Esophagus muscularis mucosa (tissue), 4 donors: Measurements from ENCODE around the gene FAM171A1. TPM values are rescaled to one million over a fixed set of nuclear protein-coding genes. Genes with fewer than 3 reads are reported as not detected.
A peak's percentile ranks its signal among the peaks of the same experiment; 100 is the strongest.

Experiments
- DNase-seq: peaks from one replicate; pipeline ENCODE4 v3.0.0-alpha.2; 2017; ENCODE audit errors: extremely low spot score
- H3K27ac ChIP-seq, 4 donors: fragments of 200-600 bp; sonication (generic); replicated peaks in 1 of 4; 1 replicate in 3 of 4; 2 replicates in 1 of 4; pipeline ENCODE4 v1.5.1; 2016 to 2019; ENCODE audit warnings: mild to moderate bottlenecking in 1 of 4
- H3K27me3 ChIP-seq, 4 donors: fragments of 200-600 bp; sonication (generic); one replicate each; pipeline versions ENCODE4 v1.5.1 to v1.6.0; 2016 to 2019
- H3K36me3 ChIP-seq, 4 donors: fragments of 200-600 bp; sonication (generic); one replicate each; pipeline ENCODE4 v1.5.1; 2016 to 2019
- H3K4me1 ChIP-seq, 4 donors: fragments of 200-600 bp; sonication (generic); one replicate each; pipeline ENCODE4 v1.5.1; 2016 to 2019
- H3K4me3 ChIP-seq, 4 donors: fragments of 200-600 bp; sonication (generic); 1 replicate in 2 of 4; 2 replicates in 2 of 4; pipeline ENCODE4 v1.5.1; 2016 to 2019; ENCODE audit warnings: mild to moderate bottlenecking in 4 of 4, moderate library complexity in 1 of 4
- H3K9me3 ChIP-seq, 4 donors: fragments of 200-600 bp; sonication (generic); 1 replicate in 3 of 4; 2 replicates in 1 of 4; pipeline ENCODE4 v1.5.1; 2016 to 2019
- CTCF ChIP-seq, 3 experiments: fragments of 200-600 bp in 2 of 3; fragments of 450-650 bp in 1 of 3; sonication (generic) in 2 of 3; IDR thresholded peaks; one replicate each; pipeline ENCODE4 v1.5.1; 2017 to 2019; ENCODE audit warnings: antibody characterized with exemption in 3 of 3, mild to moderate bottlenecking in 2 of 3, moderate library complexity in 1 of 3
- EP300 ChIP-seq: sonication (generic); formaldehyde crosslinking; IDR thresholded peaks from one replicate; pipeline ENCODE4 v1.6.1; 2017; ENCODE audit warnings: antibody characterized with exemption
- POLR2A ChIP-seq: fragments of 450-650 bp; IDR thresholded peaks from one replicate; pipeline ENCODE4 v1.6.1; 2017; ENCODE audit warnings: antibody characterized with exemption, moderate library complexity, mild to moderate bottlenecking, low read depth
- POLR2AphosphoS5 ChIP-seq, 2 donors: sonication (generic); formaldehyde crosslinking; IDR thresholded peaks; one replicate each; pipeline ENCODE4 v1.6.1; 2017; ENCODE audit warnings: antibody characterized with exemption in 2 of 2
- WGBS: methylation state at CpG from one replicate; pipeline ENCODE4 v1.1.5; 2018; 5-methylcytosine and 5-hydroxymethylcytosine counted together
- intact Hi-C: fragments of 100-400 bp; cut with DNase I; formaldehyde crosslinking; loops from one replicate; pipeline ENCODE4 v1.15.1; 2023
- total RNA-seq, 4 donors: library from RNA; depleted of rRNA; stranded (reverse); fragments of >200 nt; gene quantifications; one replicate each; pipeline versions ENCODE4 v1.1.0 to v1.2.1, GENCODE V29; 2016

FAM171A1 gene
- total RNA-seq, result 10 to 100 TPM in 3 of 4 donors, 1 to 10 TPM in 1; 7.1 to 15.0 (median 12.6) TPM

- Histone ChIP-seq H3K9me3 (no peaks in the 10 kb centered on the region), H3K36me3 (no peaks in the 10 kb centered on the region), H3K4me1 (peaks cover 8 to 45% (median 37%) of the 10 kb centered on the region in 4 donors), H3K4me3 (peak within 1 kb of the TSS; percentile 80 to 89 (median 83)), H3K27ac (peak within 1 kb of the TSS; percentile 45 to 77 (median 73)), H3K27me3 (no peaks in the 10 kb centered on the region)
- 30% methylated on average over 4 of the region's 115 CpGs for WGBS
- no peak for DNase-seq
- TF ChIP-seq CTCF (IDR thresholded peaks at IDR 0.05) (peak in 2 of 3 experiments; percentile 28 to 37), POLR2AphosphoS5 (IDR thresholded peaks at IDR 0.05) (no peak), POLR2A (no peak), EP300 (no peak)
- intact Hi-C loops, result loop anchor here (2.0 kb wide), 1 partner anchor 160 kb away; no protein-coding TSS in a partner anchor
Measured at GRCh38 chr10:15370856-15371701, at the start of gene FAM171A1. Gene FAM171A1, minus strand, starts transcription at chr10:15371289. Its CDS starts 237 bp downstream, at chr10:15371052.

- TF ChIP-seq EP300 (no peak), POLR2AphosphoS5 (IDR thresholded peaks at IDR 0.05) (no peak), POLR2A (no peak), CTCF (IDR thresholded peaks at IDR 0.05) (no peak)
Measured at GRCh38 chr10:15420858-15421257, 49.8 kb upstream of the FAM171A1 start.

GRCh38 chr10:15419279-15419874 is 48.3 kb upstream of the FAM171A1 start:
- Histone ChIP-seq H3K4me3 (no peak overlapping the region), H3K27me3 (no peaks in the 10 kb centered on the region), H3K36me3 (no peaks in the 10 kb centered on the region), H3K4me1 (no peaks in the 10 kb centered on the region), H3K27ac (no peak overlapping the region), H3K9me3 (no peaks in the 10 kb centered on the region)
- 40% methylated on average over 3 of the region's 3 CpGs for WGBS
- intact Hi-C loops, result loop anchor here (2.0 kb wide), 1 partner anchor 209 kb away; no protein-coding TSS in a partner anchor
- no peak for DNase-seq
- peak; percentile 67 to 89 (median 73) for TF ChIP-seq CTCF (IDR thresholded peaks at IDR 0.05)
- TF ChIP-seq EP300, result no peak

More at GRCh38 chr10:15420858-15421257, 49.8 kb upstream of the FAM171A1 start:
- DNase-seq, result no peak
- Histone ChIP-seq H3K36me3 (no peaks in the 10 kb centered on the region), H3K27me3 (no peaks in the 10 kb centered on the region), H3K9me3 (no peaks in the 10 kb centered on the region), H3K4me3 (no peak overlapping the region), H3K4me1 (no peaks in the 10 kb centered on the region), H3K27ac (no peak overlapping the region)
- intact Hi-C loops, result no loop called here
- 78% methylated on average over 4 of the region's 4 CpGs for WGBS

- Histone ChIP-seq H3K9me3 (no peaks in the 10 kb centered on the region), H3K36me3 (no peaks in the 10 kb centered on the region), H3K4me3 (no peak overlapping the region), H3K27ac (no peak overlapping the region), H3K27me3 (no peaks in the 10 kb centered on the region), H3K4me1 (no peaks in the 10 kb centered on the region)
- WGBS, result 91% methylated on average over 1 of the region's 1 CpG
- intact Hi-C loops, result no loop called here
- no peak for TF ChIP-seq POLR2AphosphoS5 (IDR thresholded peaks at IDR 0.05)
- no peak for TF ChIP-seq EP300
- no peak for TF ChIP-seq CTCF (IDR thresholded peaks at IDR 0.05)
- no peak for TF ChIP-seq POLR2A
- DNase-seq, result no peak
Measured at GRCh38 chr10:15416034-15416433, 44.9 kb upstream of the FAM171A1 start.
